HCT116 (cell line): ENCODE data around the gene UTF1.

ENCODE experiments used
- ATF3 ChIP-seq: IDR thresholded peaks from 2 replicates; pipeline ENCODE4 v1.6.1; 2012
- CTCF ChIP-seq, 3 experiments: fragments of 200-600 bp in 1 of 3; sonication (generic) in 1 of 3; IDR thresholded peaks in 2 of 3; conservative IDR thresholded peaks in 1 of 3; 2 replicates each; pipeline ENCODE4 v1.5.1; 2012 to 2017; ENCODE audit warnings: low read depth in 2 of 3, low read length in 2 of 3, antibody characterized with exemption in 1 of 3, borderline replicate concordance in 1 of 3, control low read depth in 1 of 3, mild to moderate bottlenecking in 1 of 3, mixed read lengths in 1 of 3, mixed run types in 1 of 3, moderate library complexity in 1 of 3; ENCODE audit not compliant: insufficient read depth in 1 of 3
- POLR2AphosphoS5 ChIP-seq: IDR thresholded peaks from 2 replicates; pipeline ENCODE4 v1.6.1; 2011; ENCODE audit warnings: mild to moderate bottlenecking, low read depth, low read length, moderate library complexity
- RAD21 ChIP-seq: IDR thresholded peaks from 2 replicates; pipeline ENCODE4 v1.6.1; 2012; ENCODE audit warnings: low read depth, mild to moderate bottlenecking
- ZBTB33 ChIP-seq: IDR thresholded peaks from 2 replicates; pipeline ENCODE4 v1.6.1; 2011; ENCODE audit warnings: mild to moderate bottlenecking, low read length, moderate library complexity; ENCODE audit not compliant: insufficient replicate concordance; ENCODE audit errors: extremely low read depth

GRCh38 chr10:133197786-133198185 is 32.2 kb upstream of the UTF1 start:
- TF ChIP-seq POLR2AphosphoS5: no peak
- TF ChIP-seq RAD21: no peak
- TF ChIP-seq ZBTB33: no peak
- no peak for TF ChIP-seq CTCF (IDR thresholded peaks at IDR 0.05 in 2 of 3, conservative IDR thresholded peaks at IDR 0.05 in 1 of 3; ENCODE audit: borderline replicate concordance in 1 of 3, insufficient read depth in 1 of 3, low read depth in 2 of 3, low read length in 2 of 3)
- no peak for TF ChIP-seq ATF3
